HepG2 (cell line): ENCODE measurements around the gene MNX1. TPM values are rescaled to one million over a fixed set of nuclear protein-coding genes. Genes with fewer than 3 reads are reported as not detected.

Source experiments
- ATAC-seq: fragments of 200-7000 bp; cut with Tn5 transposase; 3 replicates; pipeline ENCODE4 v1.9.1; 2020; ENCODE audit warnings: mild to moderate bottlenecking, moderate library complexity
- BruUV-seq: library from RNA; stranded (reverse); fragments of 400-500 nt; replicated peaks from 2 replicates; lab custom pipeline; 2021; lab: Mats Ljungman, UMichigan
- CTCF ChIA-PET: fragments of 300-600 bp; formaldehyde crosslinking; extraction: SDS; loops from one replicate; lab custom pipeline; 2021; ENCODE audit warnings: low total read pairs, inconsistent platforms, low intra/inter-chr PET ratio; lab: Yijun Ruan, JAX
- POLR2A ChIA-PET: fragments of 350-600 bp; sonication (Branson Sonifier 250); formaldehyde crosslinking; loops from one replicate; lab custom pipeline; 2020; ENCODE audit warnings: antibody characterized with exemption, inconsistent platforms; lab: Yijun Ruan, JAX
- DNase-seq: peaks from one replicate; pipeline ENCODE4 v3.0.0-alpha.2; 2015; ENCODE audit warnings: low spot score
- FAIRE-seq: peaks from 3 replicates; lab custom pipeline; 2011; peaks lifted over from hg19 to GRCh38; lab: Jason Lieb, UNC
- H2AFZ ChIP-seq: one replicate; pipeline ENCODE4 v1.6.1; 2011; ENCODE audit warnings: low read length, inconsistent platforms
- H3K27ac ChIP-seq: fragments of 300-600 bp; 3 replicates; pipeline ENCODE4 v1.8.0; 2011; ENCODE audit warnings: mixed run types, mild to moderate bottlenecking, mixed read lengths, low read length, inconsistent platforms; ENCODE audit not compliant: insufficient read depth; ENCODE audit errors: extremely low read length
- H3K27me3 ChIP-seq, 2 experiments: fragments of 200-600 bp in 1 of 2; 2 replicates in 1 of 2; 3 replicates in 1 of 2; pipeline versions ENCODE4 v1.6.0 to v1.8.0; 2011; ENCODE audit warnings: low read length in 2 of 2, mild to moderate bottlenecking in 2 of 2, moderate library complexity in 2 of 2, inconsistent platforms in 1 of 2; ENCODE audit not compliant: insufficient read depth in 2 of 2, control insufficient read depth in 1 of 2
- H3K36me3 ChIP-seq, 2 experiments: fragments of 200-600 bp in 1 of 2; replicated peaks in 1 of 2; 2 replicates in 1 of 2; 3 replicates in 1 of 2; pipeline versions ENCODE4 v1.5.1 to v1.8.0; 2011; ENCODE audit warnings: low read length in 2 of 2, inconsistent platforms in 1 of 2; ENCODE audit not compliant: insufficient read depth in 2 of 2, control insufficient read depth in 1 of 2
- H3K4me1 ChIP-seq: 2 replicates; pipeline ENCODE4 v1.5.1; 2012; ENCODE audit warnings: low read length, inconsistent platforms; ENCODE audit not compliant: insufficient read depth
- H3K4me2 ChIP-seq: 2 replicates; pipeline ENCODE4 v1.6.0; 2011; ENCODE audit warnings: low read depth, low read length, inconsistent platforms
- H3K4me3 ChIP-seq, 3 experiments: fragments of 200-600 bp in 1 of 3; sonication (generic), shearing (Covaris generic) in 1 of 3; replicated peaks in 1 of 3; 2 replicates each; pipeline ENCODE4 v1.5.1; 2011 to 2016; ENCODE audit warnings: low read length in 3 of 3, inconsistent platforms in 2 of 3, low read depth in 2 of 3, mild to moderate bottlenecking in 2 of 3, control low read depth in 1 of 3, mixed read lengths in 1 of 3; ENCODE audit not compliant: insufficient read depth in 1 of 3
- H3K79me2 ChIP-seq: one replicate; pipeline ENCODE4 v1.6.1; 2011; ENCODE audit warnings: low read length, inconsistent platforms; ENCODE audit not compliant: insufficient read depth
- H3K9ac ChIP-seq: 2 replicates; pipeline ENCODE4 v1.6.0; 2011; ENCODE audit warnings: mild to moderate bottlenecking, low read depth, low read length, inconsistent platforms; ENCODE audit not compliant: insufficient read depth
- H3K9me3 ChIP-seq: 2 replicates; pipeline ENCODE4 v1.5.1; 2012; ENCODE audit warnings: mild to moderate bottlenecking, low read length
- H4K20me1 ChIP-seq: 2 replicates; pipeline ENCODE4 v1.6.0; 2011; ENCODE audit warnings: inconsistent platforms, mild to moderate bottlenecking, low read length, moderate library complexity; ENCODE audit not compliant: insufficient read depth
- EEA1 ChIP-seq: sonication (generic); formaldehyde crosslinking; IDR thresholded peaks from 2 replicates; pipeline ENCODE4 v1.5.1; 2020; ENCODE audit warnings: mild to moderate bottlenecking, missing genetic modification reagents, borderline replicate concordance
- KMT2A ChIP-seq: sonication (generic); formaldehyde crosslinking; IDR thresholded peaks from 2 replicates; pipeline ENCODE4 v1.4.0; 2020; ENCODE audit warnings: missing genetic modification reagents
- KMT2B ChIP-seq: IDR thresholded peaks from 2 replicates; pipeline ENCODE4 v1.6.1; 2016; ENCODE audit warnings: missing genetic modification reagents, missing compliant biosample characterization
- NCOA1 ChIP-seq: sonication (generic); formaldehyde crosslinking; IDR thresholded peaks from 2 replicates; pipeline ENCODE4 v1.9.0; 2021; ENCODE audit warnings: missing genetic modification reagents
- PTBP1 ChIP-seq: fragments of 200-400 bp; formaldehyde crosslinking; IDR thresholded peaks from 2 replicates; pipeline ENCODE4 v1.6.1; 2018; ENCODE audit warnings: low read length, low read depth; ENCODE audit not compliant: poor library complexity, severe bottlenecking
- ZNF263 ChIP-seq: sonication (generic); formaldehyde crosslinking; IDR thresholded peaks from 2 replicates; pipeline ENCODE4 v1.4.0; 2020; ENCODE audit warnings: missing genetic modification reagents
- ZNF7 ChIP-seq: IDR thresholded peaks from 2 replicates; pipeline ENCODE4 v1.6.1; 2016; ENCODE audit warnings: missing biosample characterization, missing genetic modification reagents
- WGBS: methylation state at CpG from one replicate; pipeline ENCODE4 v1.1.6; 2017; ENCODE audit warnings: low lambda C conversion rate; 5-methylcytosine and 5-hydroxymethylcytosine counted together
- in situ Hi-C: cut with HindIII; loops from 2 replicates; pipeline ENCODE4 v1.10.0; 2017; ENCODE audit warnings: low pct_unique_long_range_greater_than_20kb; ENCODE audit not compliant: extremely low pct_ligation_motif_present
- intact Hi-C: fragments of 100-400 bp; cut with micrococcal nuclease; formaldehyde crosslinking; loops from one replicate; pipeline ENCODE4 v1.10.0; 2022; ENCODE audit not compliant: unreplicated experiment
- polyA plus RNA-seq, 8 experiments: library from polyadenylated mRNA; depleted of rRNA in 3 of 8; stranded (reverse) in 7 of 8; unstranded in 1 of 8; fragments of >200 nt; fragmentation: Illumina TruSeq in 4 of 8; extraction: Trizol in 4 of 8; gene quantifications; 2 replicates each; pipeline versions ENCODE4 v1.2.1 to v1.2.3, GENCODE V29; 2011 to 2016; ENCODE audit warnings: low read depth in 4 of 8, missing spikeins in 1 of 8, mixed read lengths in 1 of 8; ENCODE audit not compliant: insufficient read depth in 1 of 8
- total RNA-seq, 5 experiments: library from RNA; depleted of rRNA; stranded (reverse); fragments of >200 nt; fragmentation: Illumina TruSeq; extraction: Trizol; gene quantifications; 2 replicates each; pipeline ENCODE4 v1.2.3, GENCODE V29; 2016; ENCODE audit warnings: low read depth in 1 of 5
- TF ChIP-seq, protein P1 (sequence below): sonication (generic); formaldehyde crosslinking; IDR thresholded peaks from 2 replicates; pipeline ENCODE4 v1.5.1; 2020; ENCODE audit warnings: missing genetic modification reagents, mild to moderate bottlenecking, borderline replicate concordance
- TF ChIP-seq, protein P2 (sequence below): sonication (generic); formaldehyde crosslinking; IDR thresholded peaks from 2 replicates; pipeline ENCODE4 v1.4.0; 2020; ENCODE audit warnings: mild to moderate bottlenecking, missing genetic modification reagents
- TF ChIP-seq, protein P3 (sequence below): sonication (generic); formaldehyde crosslinking; IDR thresholded peaks from 2 replicates; pipeline ENCODE4 v1.4.0; 2020; ENCODE audit warnings: missing genetic modification reagents
- TF ChIP-seq, protein P4 (sequence below): sonication (generic); formaldehyde crosslinking; IDR thresholded peaks from 2 replicates; pipeline ENCODE4 v1.4.0; 2020; ENCODE audit warnings: mild to moderate bottlenecking, missing genetic modification reagents

MNX1 gene
- total and polyA plus RNA-seq, 2 of the 13 experiments (the other 11 are each of a cell fraction or from before 2014, with no cell fraction given) = 0.94 to 6.1 TPM

DNA sequence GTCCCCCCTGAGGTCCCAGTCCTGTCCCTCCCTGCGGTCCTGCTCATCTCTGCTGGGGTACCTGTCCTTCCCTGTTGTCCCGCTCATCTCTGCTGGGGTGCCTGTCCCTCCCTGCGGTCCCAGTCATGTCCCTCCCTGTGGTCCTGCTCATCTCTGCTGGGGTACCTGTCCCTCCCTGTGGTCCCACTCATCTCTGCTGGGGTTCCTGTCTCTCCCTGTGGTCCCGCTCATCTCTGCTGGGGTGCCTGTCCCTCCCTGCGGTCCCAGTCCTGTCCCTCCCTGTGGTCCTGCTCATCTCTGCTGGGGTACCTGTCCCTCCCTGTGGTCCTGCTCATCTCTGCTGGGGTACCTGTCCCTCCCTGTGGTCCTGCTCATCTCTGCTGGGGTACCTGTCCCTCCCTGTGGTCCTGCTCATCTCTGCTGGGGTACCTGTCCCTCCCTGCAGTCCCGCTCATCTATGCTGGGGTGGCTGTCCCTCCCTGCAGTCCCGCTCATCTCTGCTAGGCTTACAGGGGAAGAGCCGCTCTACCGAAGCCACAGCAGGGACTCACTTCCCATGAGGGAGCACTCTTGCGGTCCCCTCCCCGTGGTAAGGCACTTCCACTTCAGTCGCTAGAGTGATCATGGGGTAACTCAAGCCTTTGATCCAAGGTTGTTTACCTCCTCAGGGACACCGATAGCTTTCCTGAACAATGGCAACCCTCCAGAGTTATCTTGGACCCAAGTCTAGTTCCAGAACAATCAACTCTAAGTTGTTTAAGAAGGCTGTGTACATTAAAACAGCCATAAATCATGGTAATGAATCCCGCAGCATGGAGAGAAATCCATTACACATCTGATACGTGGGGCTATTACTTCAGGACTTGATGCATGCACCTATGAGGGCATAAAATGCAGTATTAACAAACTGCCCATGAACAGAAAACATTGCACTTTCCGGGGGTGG is 46.8 kb upstream of the MNX1 start:
- POLR2A ChIA-PET = no interaction called here
- 56% methylated on average over 12 of the region's 16 CpGs for WGBS
- DNase-seq = no peak
- Histone ChIP-seq H3K36me3 (no peaks in the 10 kb centered on the region), H3K9me3 (peaks cover 6% of the 10 kb centered on the region; the same call in 1 of the 2 replicates), H3K9ac (no peak overlapping the region), H3K4me3 (no peak overlapping the region), H3K79me2 (no peaks in the 10 kb centered on the region), H3K4me1 (no peaks in the 10 kb centered on the region), H2AFZ (no peak overlapping the region), H3K4me2 (no peak overlapping the region), H3K27me3 (peaks cover 0 to 48% of the 10 kb centered on the region in 2 experiments; a peak in 3 of 5 replicates), H3K27ac (no peak overlapping the region), H4K20me1 (no peaks in the 10 kb centered on the region)
- intact Hi-C loops (no loop called here), in situ Hi-C loops (no loop called here)
- TF ChIP-seq ZNF263 = 0 out of 2 replicates have a peak, but pooled peaks have one; percentile 24
- no peak for TF ChIP-seq KMT2B (CRISPR knock-in tag)
- ATAC-seq = no peak
- BruUV-seq = no TSS peak
- no peak for FAIRE-seq
- CTCF ChIA-PET = no interaction called here

DNA sequence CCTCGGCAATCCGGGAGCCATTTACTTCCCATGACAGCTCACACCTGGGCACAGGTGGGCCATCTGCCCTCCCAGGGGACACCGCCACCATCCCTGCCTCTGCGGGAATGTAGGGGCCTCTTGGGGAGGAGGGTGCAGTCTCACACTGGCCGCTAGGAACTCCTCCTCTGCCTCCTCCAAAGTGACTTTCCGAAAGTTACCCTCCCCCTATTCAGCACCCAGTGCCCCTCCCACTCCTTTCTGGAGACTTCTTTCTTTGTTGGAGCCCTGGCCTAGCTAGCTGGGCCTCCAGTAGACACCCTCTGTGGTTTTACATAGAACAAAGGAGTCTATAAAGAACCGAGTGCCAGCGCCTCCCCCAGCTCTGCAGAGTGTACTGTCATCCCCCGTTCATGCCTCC is 45.8 kb upstream of the MNX1 start:
- ChIA-PET CTCF (no interaction called here), POLR2A (no interaction called here)
- no peaks in the 10 kb centered on the region for H3K4me1 ChIP-seq
- H3K27me3 ChIP-seq = peaks cover 0 to 48% of the 10 kb centered on the region in 2 experiments; a peak in 3 of 5 replicates
- no peak for FAIRE-seq
- H3K4me3 ChIP-seq = no peak overlapping the region
- H3K27ac ChIP-seq = no peak overlapping the region
- H4K20me1 ChIP-seq = no peaks in the 10 kb centered on the region
- WGBS = 46% methylated on average over 6 of the region's 9 CpGs
- no peak overlapping the region for H3K4me2 ChIP-seq
- intact Hi-C loops = no loop called here
- H3K79me2 ChIP-seq = no peaks in the 10 kb centered on the region
- no peak for DNase-seq
- no peak overlapping the region for H3K9ac ChIP-seq
- H3K36me3 ChIP-seq = no peaks in the 10 kb centered on the region
- in situ Hi-C loops = no loop called here
- ATAC-seq = peak; percentile 52
- H2AFZ ChIP-seq = no peak overlapping the region
- H3K9me3 ChIP-seq = no peaks in the 10 kb centered on the region
- BruUV-seq = no TSS peak
- no peak for TF ChIP-seq PTBP1
- TF ChIP-seq, protein P1, sequence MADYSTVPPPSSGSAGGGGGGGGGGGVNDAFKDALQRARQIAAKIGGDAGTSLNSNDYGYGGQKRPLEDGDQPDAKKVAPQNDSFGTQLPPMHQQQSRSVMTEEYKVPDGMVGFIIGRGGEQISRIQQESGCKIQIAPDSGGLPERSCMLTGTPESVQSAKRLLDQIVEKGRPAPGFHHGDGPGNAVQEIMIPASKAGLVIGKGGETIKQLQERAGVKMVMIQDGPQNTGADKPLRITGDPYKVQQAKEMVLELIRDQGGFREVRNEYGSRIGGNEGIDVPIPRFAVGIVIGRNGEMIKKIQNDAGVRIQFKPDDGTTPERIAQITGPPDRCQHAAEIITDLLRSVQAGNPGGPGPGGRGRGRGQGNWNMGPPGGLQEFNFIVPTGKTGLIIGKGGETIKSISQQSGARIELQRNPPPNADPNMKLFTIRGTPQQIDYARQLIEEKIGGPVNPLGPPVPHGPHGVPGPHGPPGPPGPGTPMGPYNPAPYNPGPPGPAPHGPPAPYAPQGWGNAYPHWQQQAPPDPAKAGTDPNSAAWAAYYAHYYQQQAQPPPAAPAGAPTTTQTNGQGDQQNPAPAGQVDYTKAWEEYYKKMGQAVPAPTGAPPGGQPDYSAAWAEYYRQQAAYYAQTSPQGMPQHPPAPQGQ = no peak
- no peak for TF ChIP-seq NCOA1 (CRISPR knock-in tag)
- TF ChIP-seq, protein P2, sequence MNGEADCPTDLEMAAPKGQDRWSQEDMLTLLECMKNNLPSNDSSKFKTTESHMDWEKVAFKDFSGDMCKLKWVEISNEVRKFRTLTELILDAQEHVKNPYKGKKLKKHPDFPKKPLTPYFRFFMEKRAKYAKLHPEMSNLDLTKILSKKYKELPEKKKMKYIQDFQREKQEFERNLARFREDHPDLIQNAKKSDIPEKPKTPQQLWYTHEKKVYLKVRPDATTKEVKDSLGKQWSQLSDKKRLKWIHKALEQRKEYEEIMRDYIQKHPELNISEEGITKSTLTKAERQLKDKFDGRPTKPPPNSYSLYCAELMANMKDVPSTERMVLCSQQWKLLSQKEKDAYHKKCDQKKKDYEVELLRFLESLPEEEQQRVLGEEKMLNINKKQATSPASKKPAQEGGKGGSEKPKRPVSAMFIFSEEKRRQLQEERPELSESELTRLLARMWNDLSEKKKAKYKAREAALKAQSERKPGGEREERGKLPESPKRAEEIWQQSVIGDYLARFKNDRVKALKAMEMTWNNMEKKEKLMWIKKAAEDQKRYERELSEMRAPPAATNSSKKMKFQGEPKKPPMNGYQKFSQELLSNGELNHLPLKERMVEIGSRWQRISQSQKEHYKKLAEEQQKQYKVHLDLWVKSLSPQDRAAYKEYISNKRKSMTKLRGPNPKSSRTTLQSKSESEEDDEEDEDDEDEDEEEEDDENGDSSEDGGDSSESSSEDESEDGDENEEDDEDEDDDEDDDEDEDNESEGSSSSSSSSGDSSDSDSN (CRISPR knock-in tag) = no peak
- no peak for TF ChIP-seq EEA1 (CRISPR knock-in tag)
- no peak for TF ChIP-seq KMT2A (CRISPR knock-in tag)
- TF ChIP-seq, protein P3, sequence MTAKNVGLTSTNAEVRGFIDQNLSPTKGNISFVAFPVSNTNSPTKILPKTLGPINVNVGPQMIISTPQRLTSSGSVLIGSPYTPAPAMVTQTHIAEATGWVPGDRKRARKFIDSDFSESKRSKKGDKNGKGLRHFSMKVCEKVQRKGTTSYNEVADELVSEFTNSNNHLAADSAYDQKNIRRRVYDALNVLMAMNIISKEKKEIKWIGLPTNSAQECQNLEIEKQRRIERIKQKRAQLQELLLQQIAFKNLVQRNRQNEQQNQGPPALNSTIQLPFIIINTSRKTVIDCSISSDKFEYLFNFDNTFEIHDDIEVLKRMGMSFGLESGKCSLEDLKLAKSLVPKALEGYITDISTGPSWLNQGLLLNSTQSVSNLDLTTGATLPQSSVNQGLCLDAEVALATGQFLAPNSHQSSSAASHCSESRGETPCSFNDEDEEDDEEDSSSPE (CRISPR knock-in tag) = no peak
- TF ChIP-seq, protein P4, sequence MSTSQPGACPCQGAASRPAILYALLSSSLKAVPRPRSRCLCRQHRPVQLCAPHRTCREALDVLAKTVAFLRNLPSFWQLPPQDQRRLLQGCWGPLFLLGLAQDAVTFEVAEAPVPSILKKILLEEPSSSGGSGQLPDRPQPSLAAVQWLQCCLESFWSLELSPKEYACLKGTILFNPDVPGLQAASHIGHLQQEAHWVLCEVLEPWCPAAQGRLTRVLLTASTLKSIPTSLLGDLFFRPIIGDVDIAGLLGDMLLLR (CRISPR knock-in tag) = no peak
- no peak for TF ChIP-seq ZNF7 (CRISPR knock-in tag)
